ENCODE measurements around the gene B9D2. TPM values are rescaled to one million over a fixed set of nuclear protein-coding genes. Genes with fewer than 3 reads are reported as not detected.
"Not testable (repeated sequence)": the region's sequence is repeated elsewhere in the genome, so short reads cannot be mapped to it uniquely, and the experiment has no call there.

The B9D2 gene
- 10 to 100 TPM in 2 of 8 experiments, 1 to 10 TPM in 6; 4.6 to 15.3 (median 6.3) TPM for total RNA-seq

GRCh38 chr19:41363753-41364523, at the start of gene B9D2:
Gene B9D2 (minus strand): TSS chr19:41364149. CDS start chr19:41363519, 630 bp downstream.
- H3K4me1 ChIP-seq (replicated peaks in 1 of 2) = peaks cover 4 to 5% of the 10 kb centered on the region in 2 donors
- in situ Hi-C loops (cut with MboI; ENCODE audit: low pct_unique_long_range_greater_than_20kb in 2 of 9, low sequenced_read_pairs in 9 of 9, unreplicated experiment in 9 of 9) = no loop called here
- peak within 1 kb of the TSS; percentile 98 to 99 for H3K27ac ChIP-seq
- H3K4me3 ChIP-seq = peak within 1 kb of the TSS; percentile 78 to 99 (median 91)
- ATAC-seq (replicated peaks in 6 of 8) = peak; percentile 92 to 98 (median 97)
- WGBS, 10 experiments = 0 to 5% (median 0%) methylated on average over 3 to 10 of the region's 56 CpGs

GRCh38 chr19:41412953-41413352, 49.0 kb upstream of the B9D2 start:
- WGBS, 10 experiments = 95 to 100% (median 100%) methylated on average over 1 to 3 of the region's 5 CpGs; no CpG with 5 or more reads in 6 of the 10 experiments
- Histone ChIP-seq H3K4me1 (replicated peaks in 1 of 2) (no peaks in the 10 kb centered on the region), H3K4me3 (no peak overlapping the region), H3K27ac (no peak overlapping the region)
- ATAC-seq (replicated peaks in 6 of 8) = no peak
- in situ Hi-C loops (cut with MboI; ENCODE audit: low pct_unique_long_range_greater_than_20kb in 2 of 9, low sequenced_read_pairs in 9 of 9, unreplicated experiment in 9 of 9) = no loop called here

- in situ Hi-C loops (cut with MboI; ENCODE audit: low pct_unique_long_range_greater_than_20kb in 2 of 9, low sequenced_read_pairs in 9 of 9, unreplicated experiment in 9 of 9) = no loop called here
Measured at GRCh38 chr19:41411968-41412265, 48.0 kb upstream of the B9D2 start.

GRCh38 chr19:41411100-41411967, 47.4 kb upstream of the B9D2 start:
- no peak overlapping the region for H3K27ac ChIP-seq
- no peaks in the 10 kb centered on the region for H3K4me1 ChIP-seq (replicated peaks in 1 of 2)
- peak in 3 of 8 experiments; percentile 57 to 88 (median 75) for ATAC-seq (replicated peaks in 6 of 8)
- H3K4me3 ChIP-seq = no peak overlapping the region
- in situ Hi-C loops (cut with MboI; ENCODE audit: low pct_unique_long_range_greater_than_20kb in 2 of 9, low sequenced_read_pairs in 9 of 9, unreplicated experiment in 9 of 9) = no loop called here
- 0 to 60% (median 41%) methylated on average over 1 to 3 of the region's 9 CpGs; no CpG with 5 or more reads in 4 of the 10 experiments for WGBS, 10 experiments

More at GRCh38 chr19:41411968-41412265, 48.0 kb upstream of the B9D2 start:
- no peaks in the 10 kb centered on the region for H3K4me1 ChIP-seq (replicated peaks in 1 of 2)
- H3K4me3 ChIP-seq = no peak overlapping the region
- ATAC-seq (replicated peaks in 6 of 8) = peak in 3 of 8 experiments; percentile 25 to 42 (median 38)
- 40 to 100% (median 86%) methylated on average over 1 to 9 of the region's 11 CpGs; no CpG with 5 or more reads in 2 of the 10 experiments for WGBS, 10 experiments
- H3K27ac ChIP-seq = no peak overlapping the region

GRCh38 chr19:41410336-41411054, 46.5 kb upstream of the B9D2 start:
- in situ Hi-C loops (cut with MboI; ENCODE audit: low pct_unique_long_range_greater_than_20kb in 2 of 9, low sequenced_read_pairs in 9 of 9, unreplicated experiment in 9 of 9) = no loop called here
- Histone ChIP-seq H3K4me3 (no peak overlapping the region), H3K4me1 (replicated peaks in 1 of 2) (no peaks in the 10 kb centered on the region), H3K27ac (no peak overlapping the region)
- WGBS, 10 experiments = 82 to 100% (median 97%) methylated on average over 1 to 3 of the region's 23 CpGs; no CpG with 5 or more reads in 6 of the 10 experiments
- no peak for ATAC-seq (replicated peaks in 6 of 8)

GRCh38 chr19:41409288-41409687, 45.3 kb upstream of the B9D2 start:
- Histone ChIP-seq H3K27ac (no peak overlapping the region), H3K4me3 (no peak overlapping the region), H3K4me1 (replicated peaks in 1 of 2) (no peaks in the 10 kb centered on the region)
- ATAC-seq (replicated peaks in 6 of 8) = peak; percentile 9 to 98 (median 84)
- in situ Hi-C loops (cut with MboI; ENCODE audit: low pct_unique_long_range_greater_than_20kb in 2 of 9, low sequenced_read_pairs in 9 of 9, unreplicated experiment in 9 of 9) = no loop called here
- WGBS, 10 experiments = 33 to 86% (median 68%) methylated on average over 1 to 4 of the region's 4 CpGs; no CpG with 5 or more reads in 1 of the 10 experiments

GRCh38 chr19:41408846-41409245, 44.9 kb upstream of the B9D2 start:
- H3K4me3 ChIP-seq; H3K27ac ChIP-seq; in situ Hi-C loops (cut with MboI; ENCODE audit: low pct_unique_long_range_greater_than_20kb in 2 of 9, low sequenced_read_pairs in 9 of 9, unreplicated experiment in 9 of 9); H3K4me1 ChIP-seq (replicated peaks in 1 of 2): not testable (repeated sequence)
- 78 to 100% (median 83%) methylated on average over 1 to 4 of the region's 5 CpGs; no CpG with 5 or more reads in 3 of the 10 experiments for WGBS, 10 experiments
- ATAC-seq (replicated peaks in 6 of 8) = peak in 1 of 8 experiments; percentile 9

- Histone ChIP-seq H3K4me1 (replicated peaks in 1 of 2) (no peaks in the 10 kb centered on the region), H3K27ac (no peak overlapping the region), H3K4me3 (no peak overlapping the region)
- ATAC-seq (replicated peaks in 6 of 8) = no peak
- WGBS, 10 experiments = 57 to 81% (median 65%) methylated on average over 2 to 4 of the region's 4 CpGs; no CpG with 5 or more reads in 5 of the 10 experiments
- in situ Hi-C loops (cut with MboI; ENCODE audit: low pct_unique_long_range_greater_than_20kb in 2 of 9, low sequenced_read_pairs in 9 of 9, unreplicated experiment in 9 of 9) = no loop called here
Measured at GRCh38 chr19:41408256-41408655, 44.3 kb upstream of the B9D2 start.

GRCh38 chr19:41407271-41407670, 43.3 kb upstream of the B9D2 start:
- Histone ChIP-seq H3K4me1 (replicated peaks in 1 of 2) (no peaks in the 10 kb centered on the region), H3K27ac (no peak overlapping the region), H3K4me3 (no peak overlapping the region)
- ATAC-seq (replicated peaks in 6 of 8) = peak in 3 of 8 experiments; percentile 19 to 56 (median 31)
- WGBS, 10 experiments = 20 to 82% (median 27%) methylated on average over 1 to 3 of the region's 4 CpGs; no CpG with 5 or more reads in 3 of the 10 experiments
- in situ Hi-C loops (cut with MboI; ENCODE audit: low pct_unique_long_range_greater_than_20kb in 2 of 9, low sequenced_read_pairs in 9 of 9, unreplicated experiment in 9 of 9) = no loop called here

GRCh38 chr19:41405776-41406175, 41.8 kb upstream of the B9D2 start:
- H3K4me1 ChIP-seq (replicated peaks in 1 of 2) = no peaks in the 10 kb centered on the region
- no peak overlapping the region for H3K4me3 ChIP-seq
- WGBS, 10 experiments = 60 to 94% (median 80%) methylated on average over 1 to 3 of the region's 6 CpGs; no CpG with 5 or more reads in 4 of the 10 experiments
- no peak for ATAC-seq (replicated peaks in 6 of 8)
- no peak overlapping the region for H3K27ac ChIP-seq
- in situ Hi-C loops (cut with MboI; ENCODE audit: low pct_unique_long_range_greater_than_20kb in 2 of 9, low sequenced_read_pairs in 9 of 9, unreplicated experiment in 9 of 9) = no loop called here

- no peak overlapping the region for H3K27ac ChIP-seq
- in situ Hi-C loops (cut with MboI; ENCODE audit: low pct_unique_long_range_greater_than_20kb in 2 of 9, low sequenced_read_pairs in 9 of 9, unreplicated experiment in 9 of 9) = no loop called here
- WGBS, 10 experiments = 61 to 100% (median 84%) methylated on average over 1 to 5 of the region's 12 CpGs; no CpG with 5 or more reads in 2 of the 10 experiments
- peaks cover 6 to 8% of the 10 kb centered on the region in 2 donors for H3K4me1 ChIP-seq (replicated peaks in 1 of 2)
- no peak for ATAC-seq (replicated peaks in 6 of 8)
- H3K4me3 ChIP-seq = no peak overlapping the region
Measured at GRCh38 chr19:41403181-41403970, 39.4 kb upstream of the B9D2 start.

- no peak for ATAC-seq (replicated peaks in 6 of 8)
- 0 to 100% (median 83%) methylated on average over 1 to 3 of the region's 3 CpGs; no CpG with 5 or more reads in 3 of the 10 experiments for WGBS, 10 experiments
- in situ Hi-C loops (cut with MboI; ENCODE audit: low pct_unique_long_range_greater_than_20kb in 2 of 9, low sequenced_read_pairs in 9 of 9, unreplicated experiment in 9 of 9) = no loop called here
Measured at GRCh38 chr19:41402010-41402409, 38.1 kb upstream of the B9D2 start.

More at GRCh38 chr19:41402010-41402409, 38.1 kb upstream of the B9D2 start:
- no peak overlapping the region for H3K4me3 ChIP-seq
- H3K27ac ChIP-seq = no peak overlapping the region
- peaks cover 6 to 8% of the 10 kb centered on the region in 2 donors for H3K4me1 ChIP-seq (replicated peaks in 1 of 2)

Measured in motor neuron (in vitro differentiated cells).